Measurements from ENCODE around the gene PHF10.

The PHF10 gene

GRCh38 chr6:169725125-169726048 is 1.1 kb upstream of the PHF10 start:
- TF ChIP-seq TAF1 (IDR thresholded peaks at IDR 0.05; ENCODE audit: borderline replicate concordance, insufficient read depth, low read length) (no peak), FOXP2 (optimal IDR thresholded peaks at IDR 0.05; ENCODE audit: borderline replicate concordance, extremely low read depth, extremely low read length, insufficient read depth) (peak; percentile 42)

DNA sequence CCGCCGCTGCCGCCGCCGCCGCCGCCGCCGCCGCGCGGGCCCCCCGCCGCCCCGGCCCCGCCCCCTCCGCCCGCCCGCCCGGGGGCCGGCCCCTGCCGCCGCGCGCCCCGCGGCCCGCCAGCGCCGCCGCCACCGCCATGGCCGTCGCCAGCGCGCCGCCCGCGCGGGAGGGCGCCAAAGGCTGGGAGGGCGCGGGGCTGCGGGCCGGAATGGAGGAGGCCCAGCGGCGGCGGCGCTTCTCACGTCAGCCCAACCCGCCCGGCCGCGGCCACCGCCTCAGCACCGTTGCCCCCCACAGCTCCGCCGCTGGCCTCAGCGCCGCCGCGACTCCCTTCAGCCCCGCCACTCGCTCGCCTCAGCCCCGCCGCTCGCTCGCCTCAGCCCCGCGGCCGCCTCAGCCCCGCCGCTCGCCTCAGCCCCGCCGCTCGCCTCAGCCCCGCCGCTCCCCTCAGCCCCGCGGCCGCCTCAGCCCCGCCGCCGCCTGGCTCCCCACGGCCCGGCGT is 258 bp downstream of the PHF10 start:
- no peak for TF ChIP-seq POLR2AphosphoS5 (IDR thresholded peaks at IDR 0.05; ENCODE audit: low read depth, low read length)
- no peak for TF ChIP-seq SIN3A (IDR thresholded peaks at IDR 0.05; ENCODE audit: borderline replicate concordance, insufficient read depth, low read length)
- TF ChIP-seq REST (IDR thresholded peaks at IDR 0.05; ENCODE audit: insufficient read depth in 1 of 2, low read depth in 2 of 2, low read length in 2 of 2): no peak
- no peak for TF ChIP-seq TAF1 (IDR thresholded peaks at IDR 0.05; ENCODE audit: borderline replicate concordance, insufficient read depth, low read length)
- TF ChIP-seq FOXP2 (optimal IDR thresholded peaks at IDR 0.05; ENCODE audit: borderline replicate concordance, extremely low read depth, extremely low read length, insufficient read depth): no peak

DNA sequence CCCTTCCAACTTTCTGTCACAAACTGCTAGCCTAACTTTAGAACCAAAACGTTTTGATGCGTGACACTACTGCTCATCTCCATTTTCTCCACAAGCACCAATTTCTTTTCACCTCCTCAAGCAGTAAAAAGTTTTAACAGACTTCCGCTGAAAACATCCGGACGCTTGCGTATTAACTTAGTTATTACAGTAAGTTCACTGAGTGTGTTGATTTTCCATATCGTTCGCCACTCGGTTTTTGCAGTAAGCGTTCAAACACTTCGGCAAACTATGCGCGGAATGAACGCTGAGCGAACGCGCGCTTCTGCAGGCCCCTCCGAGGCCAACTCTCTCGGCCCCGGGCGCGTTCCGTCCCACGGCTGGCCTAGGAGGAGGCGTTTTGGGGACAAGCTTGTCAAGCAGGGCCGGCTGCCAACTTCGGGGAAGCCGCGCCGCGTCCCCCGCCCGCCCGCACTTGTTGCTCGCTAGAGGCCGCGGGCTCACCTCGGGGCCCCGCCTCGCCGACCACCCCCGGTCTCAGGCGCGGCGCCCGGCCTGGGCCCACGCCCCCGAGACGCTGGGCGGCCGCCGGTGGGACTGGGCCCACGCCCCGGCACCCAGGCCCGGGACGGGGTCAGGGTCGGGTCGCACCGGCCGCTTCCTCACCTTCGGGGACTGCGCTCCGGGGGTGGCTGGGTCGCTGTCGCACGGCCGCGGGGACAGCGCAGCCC is 945 bp downstream of the PHF10 start:
- TF ChIP-seq REST (IDR thresholded peaks at IDR 0.05; ENCODE audit: insufficient read depth in 1 of 2, low read depth in 2 of 2, low read length in 2 of 2): no peak
- TF ChIP-seq FOXP2 (optimal IDR thresholded peaks at IDR 0.05; ENCODE audit: borderline replicate concordance, extremely low read depth, extremely low read length, insufficient read depth): no peak
- TF ChIP-seq TAF1 (IDR thresholded peaks at IDR 0.05; ENCODE audit: borderline replicate concordance, insufficient read depth, low read length): no peak
- TF ChIP-seq POLR2AphosphoS5 (IDR thresholded peaks at IDR 0.05; ENCODE audit: low read depth, low read length): no peak
- TF ChIP-seq SIN3A (IDR thresholded peaks at IDR 0.05; ENCODE audit: borderline replicate concordance, insufficient read depth, low read length): no peak

DNA sequence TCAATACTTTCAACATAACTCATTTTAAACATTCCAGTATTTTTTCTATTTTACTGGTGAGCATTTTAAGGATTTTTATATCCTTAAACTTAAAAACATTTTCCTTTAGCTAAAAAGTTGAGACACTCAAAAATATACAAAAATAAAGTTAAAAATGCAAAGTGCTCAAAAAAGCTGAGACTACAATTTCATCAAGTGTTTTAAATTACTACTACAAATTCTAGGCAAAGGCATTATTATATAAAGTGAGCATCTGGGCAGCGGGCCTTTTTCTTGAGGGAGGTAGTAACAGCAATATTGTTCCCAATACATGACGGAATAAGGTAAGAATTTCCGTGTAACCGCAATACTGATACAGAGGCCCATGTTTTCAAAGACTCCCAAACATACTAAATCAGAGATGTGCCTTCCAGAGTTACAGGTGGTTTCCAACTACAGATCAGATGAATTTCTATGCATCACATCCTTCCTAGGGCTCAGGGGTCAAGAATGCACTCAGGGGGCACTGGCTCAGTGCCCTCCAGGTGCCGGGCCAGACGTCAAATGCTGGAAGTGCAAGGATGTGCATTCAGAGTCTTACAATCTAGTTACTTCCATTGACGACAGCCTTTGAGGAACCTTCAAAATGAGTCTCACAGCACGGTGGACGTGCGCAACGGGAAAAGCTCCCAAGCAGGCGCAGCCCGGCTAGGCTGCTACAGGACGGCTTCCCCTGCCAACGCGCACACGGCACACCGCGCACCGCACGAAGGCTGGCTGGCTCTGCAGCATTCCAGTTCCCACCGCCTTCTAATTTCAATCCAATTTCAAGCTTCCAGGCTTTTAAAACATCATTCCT is 1.7 kb downstream of the PHF10 start:
- no peak for TF ChIP-seq SIN3A (IDR thresholded peaks at IDR 0.05; ENCODE audit: borderline replicate concordance, insufficient read depth, low read length)
- TF ChIP-seq FOXP2 (optimal IDR thresholded peaks at IDR 0.05; ENCODE audit: borderline replicate concordance, extremely low read depth, extremely low read length, insufficient read depth): no peak
- TF ChIP-seq REST (IDR thresholded peaks at IDR 0.05; ENCODE audit: insufficient read depth in 1 of 2, low read depth in 2 of 2, low read length in 2 of 2): no peak

DNA sequence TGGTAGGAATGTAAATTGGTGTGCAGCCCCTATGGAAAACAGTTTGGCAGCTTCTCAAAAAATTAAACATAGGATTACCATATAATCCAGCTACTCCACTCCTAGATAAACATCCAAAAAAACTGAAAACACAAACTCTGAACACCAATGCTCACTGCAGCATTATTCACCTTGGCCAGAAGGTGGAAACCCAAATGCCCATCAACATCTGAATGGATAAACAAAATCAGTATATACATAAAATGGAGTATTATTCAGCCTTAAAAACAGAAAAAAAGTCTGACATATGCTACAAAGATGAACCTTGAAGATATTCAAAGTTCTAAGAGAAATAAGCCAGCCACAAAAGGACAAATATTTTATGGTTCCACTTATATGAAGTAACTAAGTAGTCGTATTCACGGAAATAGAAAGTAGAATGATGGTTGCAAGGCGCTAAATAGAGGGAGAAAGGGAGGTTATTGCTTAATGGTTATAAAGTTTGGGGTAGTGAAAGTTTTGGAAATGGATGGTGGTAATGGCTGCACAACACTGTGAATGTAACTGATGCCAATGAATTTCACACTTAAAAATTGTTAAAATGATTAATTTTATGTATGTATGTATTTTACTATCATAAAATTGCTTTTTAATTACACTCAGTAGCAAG is 4.0 kb downstream of the PHF10 start:
- TF ChIP-seq REST (IDR thresholded peaks at IDR 0.05; ENCODE audit: insufficient read depth in 1 of 2, low read depth in 2 of 2, low read length in 2 of 2) (no peak), FOXP2 (optimal IDR thresholded peaks at IDR 0.05; ENCODE audit: borderline replicate concordance, extremely low read depth, extremely low read length, insufficient read depth) (no peak), POLR2AphosphoS5 (IDR thresholded peaks at IDR 0.05; ENCODE audit: low read depth, low read length) (no peak), TAF1 (IDR thresholded peaks at IDR 0.05; ENCODE audit: borderline replicate concordance, insufficient read depth, low read length) (no peak), SIN3A (IDR thresholded peaks at IDR 0.05; ENCODE audit: borderline replicate concordance, insufficient read depth, low read length) (no peak)
